DMS 273 treated with DMSO at 0.1 percent for 48 hours (cell line): ENCODE measurements around the gene SPARC.

Source experiments
- DNase-seq: peaks from one replicate; lab custom pipeline; 2025; lab: John Stamatoyannopoulos, UW

SPARC gene

GRCh38 chr5:151620461-151620840 is 66.3 kb downstream of the SPARC start:
- no peak for DNase-seq

GRCh38 chr5:151619812-151620460 is 66.8 kb downstream of the SPARC start:
- no peak for DNase-seq

- DNase-seq: no peak
Measured at GRCh38 chr5:151618907-151619306, 67.8 kb downstream of the SPARC start.

- DNase-seq: no peak
Measured at GRCh38 chr5:151617841-151618710, 68.6 kb downstream of the SPARC start.

- no peak for DNase-seq
Measured at GRCh38 chr5:151617383-151617840, 69.3 kb downstream of the SPARC start.

- DNase-seq: no peak
Measured at GRCh38 chr5:151615431-151615830, 71.3 kb downstream of the SPARC start.

- DNase-seq: no peak
Measured at GRCh38 chr5:151614565-151614964, 72.2 kb downstream of the SPARC start.

GRCh38 chr5:151612689-151613427 is 73.9 kb downstream of the SPARC start:
- DNase-seq: no peak

GRCh38 chr5:151611127-151611775 is 75.5 kb downstream of the SPARC start:
- no peak for DNase-seq
